AG09309 (cell line): ENCODE data around the gene CSNK1G3.

Source experiments
- DNase-seq: peaks from one replicate; pipeline ENCODE4 v3.0.0-alpha.2; 2010; ENCODE audit warnings: low read depth
- H3K4me3 ChIP-seq: 2 replicates; pipeline ENCODE4 v1.5.1; 2011; ENCODE audit warnings: mild to moderate bottlenecking, low read depth, low read length, moderate library complexity; ENCODE audit not compliant: control insufficient read depth
- TF ChIP-seq, protein P1 (sequence below): IDR thresholded peaks from 2 replicates; pipeline ENCODE4 v1.5.1; 2011; ENCODE audit warnings: mild to moderate bottlenecking, low read depth, low read length, inconsistent platforms; ENCODE audit not compliant: insufficient read depth, control insufficient read depth; ENCODE audit errors: missing control alignments

The CSNK1G3 gene

DNA sequence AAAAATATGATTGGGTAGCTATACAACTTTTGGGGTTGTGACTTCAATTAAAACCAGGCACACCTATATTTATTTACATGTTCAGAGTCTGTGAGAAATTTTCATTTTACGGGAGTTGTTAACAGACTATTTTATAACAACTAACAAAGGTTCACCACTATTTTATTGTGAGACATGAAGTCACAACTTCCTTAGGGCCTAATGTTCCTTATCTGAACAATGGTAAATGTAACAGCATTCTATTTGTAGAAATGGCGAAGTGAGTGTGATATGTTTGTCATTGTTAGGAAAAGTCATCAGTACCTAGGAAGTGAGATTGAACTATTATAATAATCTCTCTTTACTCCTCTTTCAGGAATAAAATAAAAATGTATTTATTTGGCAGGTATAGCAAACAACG, 67.4 kb downstream of the CSNK1G3 start:
- TF ChIP-seq, protein P1, sequence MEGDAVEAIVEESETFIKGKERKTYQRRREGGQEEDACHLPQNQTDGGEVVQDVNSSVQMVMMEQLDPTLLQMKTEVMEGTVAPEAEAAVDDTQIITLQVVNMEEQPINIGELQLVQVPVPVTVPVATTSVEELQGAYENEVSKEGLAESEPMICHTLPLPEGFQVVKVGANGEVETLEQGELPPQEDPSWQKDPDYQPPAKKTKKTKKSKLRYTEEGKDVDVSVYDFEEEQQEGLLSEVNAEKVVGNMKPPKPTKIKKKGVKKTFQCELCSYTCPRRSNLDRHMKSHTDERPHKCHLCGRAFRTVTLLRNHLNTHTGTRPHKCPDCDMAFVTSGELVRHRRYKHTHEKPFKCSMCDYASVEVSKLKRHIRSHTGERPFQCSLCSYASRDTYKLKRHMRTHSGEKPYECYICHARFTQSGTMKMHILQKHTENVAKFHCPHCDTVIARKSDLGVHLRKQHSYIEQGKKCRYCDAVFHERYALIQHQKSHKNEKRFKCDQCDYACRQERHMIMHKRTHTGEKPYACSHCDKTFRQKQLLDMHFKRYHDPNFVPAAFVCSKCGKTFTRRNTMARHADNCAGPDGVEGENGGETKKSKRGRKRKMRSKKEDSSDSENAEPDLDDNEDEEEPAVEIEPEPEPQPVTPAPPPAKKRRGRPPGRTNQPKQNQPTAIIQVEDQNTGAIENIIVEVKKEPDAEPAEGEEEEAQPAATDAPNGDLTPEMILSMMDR: no peak

DNA sequence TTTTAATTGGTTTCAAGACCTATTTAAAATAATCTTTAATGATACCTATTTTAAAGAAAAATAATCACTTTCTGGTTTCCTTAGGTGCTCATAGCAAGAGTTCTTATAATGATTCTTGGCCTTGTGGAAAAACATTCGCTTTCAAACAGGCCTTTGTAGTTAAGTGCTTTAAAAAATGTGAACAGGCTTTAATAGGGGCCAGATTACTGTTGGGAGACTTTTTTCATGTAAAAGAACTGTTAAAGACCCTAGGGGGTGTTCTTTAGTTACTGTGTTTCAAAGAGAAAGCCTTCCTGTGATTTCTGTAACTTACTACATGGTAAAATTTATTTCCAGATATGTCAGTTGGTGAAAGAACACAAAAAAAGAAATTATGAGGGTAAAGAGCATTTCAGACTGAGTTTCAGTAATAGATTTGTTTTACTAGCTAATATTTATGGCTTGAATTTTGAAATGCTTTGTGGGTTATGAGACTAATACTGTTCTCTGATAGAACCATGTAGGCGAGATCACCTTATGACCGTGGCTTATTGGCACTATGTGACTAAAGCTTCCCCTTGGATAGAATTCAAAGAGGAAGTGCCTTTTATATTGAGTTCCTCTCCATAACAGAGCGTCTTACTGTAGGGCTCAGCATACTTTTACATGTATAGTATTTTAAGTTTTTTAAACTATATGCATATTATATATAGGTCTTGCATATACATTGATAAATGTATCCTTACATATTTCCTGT, 70.7 kb downstream of the CSNK1G3 start:
- TF ChIP-seq, protein P1: no peak
- no peak overlapping the region for H3K4me3 ChIP-seq
- no peak for DNase-seq

More for the DNA sequence above, 67.4 kb downstream of the CSNK1G3 start:
- no peak overlapping the region for H3K4me3 ChIP-seq
- DNase-seq: no peak

DNA sequence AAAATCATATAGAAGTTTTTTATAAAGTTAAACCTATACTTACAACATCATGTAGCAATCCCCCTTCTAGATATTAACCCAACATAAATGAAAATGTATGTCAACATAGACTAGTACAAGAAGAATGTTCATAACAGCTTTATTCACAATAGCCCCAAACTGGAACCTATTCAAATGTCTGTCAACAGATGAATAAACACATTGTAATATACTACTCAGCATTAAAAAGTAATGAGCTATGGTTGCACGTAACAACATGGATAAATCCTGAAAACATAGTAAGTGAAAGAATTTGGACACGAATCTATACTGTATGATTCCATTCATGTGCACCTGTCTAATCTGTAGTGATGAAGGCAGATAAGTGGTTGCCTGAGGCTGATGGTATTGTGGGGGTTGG, 73.9 kb downstream of the CSNK1G3 start:
- TF ChIP-seq, protein P1: no peak
- DNase-seq: no peak
- no peak overlapping the region for H3K4me3 ChIP-seq

DNA sequence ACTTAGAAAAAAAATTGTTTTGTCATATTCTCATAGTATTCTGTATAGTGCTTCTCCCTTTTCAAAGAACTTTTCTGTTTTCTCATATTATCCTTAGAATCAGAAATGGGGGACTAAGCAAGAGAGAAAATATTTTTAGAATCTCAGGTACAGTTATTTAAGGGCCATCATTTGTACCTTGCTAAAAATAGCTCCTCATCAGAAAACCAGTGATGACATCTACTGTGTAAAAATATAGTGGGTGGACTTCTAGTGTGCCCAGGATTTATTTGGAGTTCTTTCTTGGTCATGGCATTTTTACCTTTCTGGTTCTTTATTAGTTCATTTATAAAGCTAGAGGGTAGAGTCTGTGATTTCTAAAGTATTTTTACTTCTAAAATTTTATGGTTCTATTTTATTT, 82.5 kb downstream of the CSNK1G3 start:
- TF ChIP-seq, protein P1: no peak
- no peak for DNase-seq
- no peak overlapping the region for H3K4me3 ChIP-seq

DNA sequence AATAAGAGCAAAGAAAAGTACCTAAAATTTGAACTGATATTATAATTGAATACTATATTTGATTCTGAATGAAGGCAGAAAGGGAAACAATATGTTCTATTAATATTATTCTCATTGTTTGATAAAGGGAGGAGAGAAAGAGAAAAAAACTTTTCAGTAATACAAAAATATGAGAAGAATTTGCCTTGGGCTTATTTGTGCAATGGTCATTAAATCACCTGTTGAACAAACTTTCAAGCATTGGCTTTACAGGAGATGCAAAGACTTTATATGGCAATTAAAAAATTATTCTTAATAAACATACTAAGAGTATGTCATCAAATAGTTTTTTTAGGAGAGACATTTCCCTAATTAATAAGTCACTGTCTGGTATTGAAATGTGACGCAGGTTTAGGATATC, 85.0 kb downstream of the CSNK1G3 start:
- TF ChIP-seq, protein P1: no peak
- H3K4me3 ChIP-seq: no peak overlapping the region
- DNase-seq: no peak

DNA sequence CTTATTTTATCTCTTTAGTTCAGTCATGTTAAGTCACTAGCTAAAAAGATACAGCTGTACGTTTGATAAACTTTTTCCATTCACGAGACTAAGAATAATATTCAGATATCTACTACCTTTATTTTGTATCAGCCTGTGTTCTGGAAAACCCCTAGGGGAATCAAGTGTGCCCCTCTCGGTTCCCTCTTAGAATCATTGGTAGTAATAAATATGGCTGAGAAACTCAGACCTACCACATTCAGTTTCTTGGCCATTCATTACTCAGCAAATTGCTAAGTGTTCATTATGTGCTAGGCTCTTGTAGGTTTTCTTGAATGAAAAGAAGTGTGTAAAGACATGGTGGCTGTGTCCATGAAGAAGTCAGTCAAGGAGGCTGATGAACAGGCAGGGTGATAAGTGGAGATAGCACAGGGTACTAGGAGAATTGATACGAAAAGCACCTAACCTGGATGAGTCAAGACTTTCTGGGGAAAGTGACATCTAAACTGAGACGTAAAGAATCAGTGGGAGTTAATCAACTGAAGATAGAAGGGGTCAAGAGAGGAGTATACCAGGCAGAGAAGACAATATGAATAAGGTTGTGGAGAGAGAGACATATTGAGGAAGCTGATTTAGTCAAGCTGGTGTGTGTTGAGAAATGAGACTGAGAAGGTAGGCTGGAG, 86.2 kb downstream of the CSNK1G3 start:
- no peak for DNase-seq

More for the DNA sequence above, 86.2 kb downstream of the CSNK1G3 start:
- TF ChIP-seq, protein P1: no peak
- H3K4me3 ChIP-seq: no peak overlapping the region
